WTC11 (cell line): Measurements from ENCODE around the gene CCDC51. TPM values are rescaled to one million over a fixed set of nuclear protein-coding genes. Genes with fewer than 3 reads are reported as not detected.

Experiments
- ATAC-seq: fragments of 200-7000 bp; cut with Tn5 transposase; 2 replicates; pipeline ENCODE4 v1.10.0; 2021; ENCODE audit warnings: mild to moderate bottlenecking, moderate library complexity
- CTCF ChIA-PET: fragments of 300-600 bp; sonication (Branson Sonifier 250); formaldehyde crosslinking; loops from one replicate; lab custom pipeline; 2021; ENCODE audit warnings: antibody characterized with exemption; lab: Charles Lee
- POLR2A ChIA-PET: fragments of 350-600 bp; sonication (Branson Sonifier 250); formaldehyde crosslinking; loops from one replicate; lab custom pipeline; 2021; ENCODE audit warnings: antibody characterized with exemption; lab: Charles Lee
- DNase-seq: peaks from one replicate; pipeline ENCODE4 v3.0.0; 2021; ENCODE audit warnings: low spot score
- H3K27ac Mint-ChIP-seq: 2 replicates; pipeline ENCODE4 v1.8.0; 2021; ENCODE audit warnings: mixed read lengths
- H3K27me3 Mint-ChIP-seq: 2 replicates; pipeline ENCODE4 v1.8.0; 2021; ENCODE audit warnings: low read depth, mild to moderate bottlenecking, moderate library complexity, mixed read lengths
- H3K36me3 Mint-ChIP-seq: 2 replicates; pipeline ENCODE4 v1.8.0; 2021; ENCODE audit warnings: mixed read lengths
- H3K4me1 Mint-ChIP-seq: 2 replicates; pipeline ENCODE4 v1.8.0; 2022; ENCODE audit warnings: mixed read lengths
- H3K4me3 Mint-ChIP-seq: 2 replicates; pipeline ENCODE4 v1.8.0; 2021; ENCODE audit warnings: mild to moderate bottlenecking, moderate library complexity, mixed read lengths
- H3K9me3 Mint-ChIP-seq: 2 replicates; pipeline ENCODE4 v1.8.0; 2021; ENCODE audit warnings: mixed read lengths
- CBFB ChIP-seq: sonication (generic); formaldehyde crosslinking; IDR thresholded peaks from 2 replicates; pipeline ENCODE4 v1.8.1; 2022; ENCODE audit warnings: mild to moderate bottlenecking, low read depth, missing genetic modification reagents
- CREB1 ChIP-seq: sonication (generic); formaldehyde crosslinking; IDR thresholded peaks from 2 replicates; pipeline ENCODE4 v1.8.0; 2023; ENCODE audit warnings: mild to moderate bottlenecking, missing genetic modification reagents
- E2F5 ChIP-seq: sonication (generic); formaldehyde crosslinking; IDR thresholded peaks from 2 replicates; pipeline ENCODE4 v1.8.1; 2022; ENCODE audit warnings: mild to moderate bottlenecking, moderate library complexity, missing genetic modification reagents
- FOXK1 ChIP-seq: sonication (generic); formaldehyde crosslinking; IDR thresholded peaks from 2 replicates; pipeline ENCODE4 v1.8.0; 2022; ENCODE audit warnings: mild to moderate bottlenecking, moderate library complexity, missing genetic modification reagents
- GRHL2 ChIP-seq: fragments of 250-450 bp; sonication (Bioruptor Pico); IDR thresholded peaks from 2 replicates; pipeline ENCODE4 v1.8.0; 2022; ENCODE audit warnings: mild to moderate bottlenecking, moderate library complexity; ENCODE audit not compliant: insufficient replicate concordance, severe bottlenecking
- HMGXB4 ChIP-seq: sonication (generic); formaldehyde crosslinking; IDR thresholded peaks from 2 replicates; pipeline ENCODE4 v1.8.1; 2023; ENCODE audit warnings: mild to moderate bottlenecking, moderate library complexity, missing genetic modification reagents
- NFE2L1 ChIP-seq: sonication (generic); formaldehyde crosslinking; IDR thresholded peaks from 2 replicates; pipeline ENCODE4 v1.8.1; 2023; ENCODE audit warnings: missing genetic modification reagents
- NR1H2 ChIP-seq: sonication (generic); formaldehyde crosslinking; IDR thresholded peaks from 2 replicates; pipeline ENCODE4 v1.9.0; 2021; ENCODE audit warnings: mild to moderate bottlenecking, moderate library complexity, missing genetic modification reagents
- PREB ChIP-seq: sonication (generic); formaldehyde crosslinking; IDR thresholded peaks from 2 replicates; pipeline ENCODE4 v1.8.1; 2022; ENCODE audit warnings: mild to moderate bottlenecking, missing genetic modification reagents, moderate library complexity, borderline replicate concordance
- RELA ChIP-seq: sonication (generic); formaldehyde crosslinking; IDR thresholded peaks from 2 replicates; pipeline ENCODE4 v1.8.1; 2022; ENCODE audit warnings: missing genetic modification reagents, mild to moderate bottlenecking, borderline replicate concordance
- SP1 ChIP-seq: sonication (generic); formaldehyde crosslinking; conservative IDR thresholded peaks from 2 replicates; pipeline ENCODE4 v1.8.1; 2022; ENCODE audit warnings: missing genetic modification reagents
- ZBTB21 ChIP-seq: sonication (generic); formaldehyde crosslinking; IDR thresholded peaks from 2 replicates; pipeline ENCODE4 v1.8.1; 2023; ENCODE audit warnings: mild to moderate bottlenecking, missing genetic modification reagents, borderline replicate concordance
- ZMAT4 ChIP-seq: fragments of 250-450 bp; sonication (Bioruptor Pico); IDR thresholded peaks from 2 replicates; pipeline ENCODE4 v1.9.0; 2021; ENCODE audit warnings: mild to moderate bottlenecking
- ZNF317 ChIP-seq: sonication (generic); formaldehyde crosslinking; IDR thresholded peaks from 2 replicates; pipeline ENCODE4 v1.8.1; 2023; ENCODE audit warnings: low read depth, mild to moderate bottlenecking, moderate library complexity, missing genetic modification reagents, borderline replicate concordance
- ZNF396 ChIP-seq: fragments of 250-450 bp; sonication (Bioruptor Pico); IDR thresholded peaks from 2 replicates; pipeline ENCODE4 v1.8.0; 2021; ENCODE audit warnings: mild to moderate bottlenecking, moderate library complexity, borderline replicate concordance
- ZNF425 ChIP-seq: fragments of 250-450 bp; sonication (Bioruptor Pico); conservative IDR thresholded peaks from 2 replicates; pipeline ENCODE4 v1.9.0; 2021; ENCODE audit warnings: mild to moderate bottlenecking
- total RNA-seq: library from RNA; stranded (reverse); gene quantifications from 3 replicates; pipeline ENCODE4 v1.2.3, GENCODE V29; 2021

The CCDC51 gene
- total RNA-seq, 1 experiment from 2014 or later, result 25.1 TPM

- TF ChIP-seq ZNF396 (CRISPR knock-in tag) (no peak), NR1H2 (CRISPR knock-in tag) (no peak), E2F5 (CRISPR knock-in tag) (no peak), ZMAT4 (CRISPR knock-in tag) (no peak), HMGXB4 (CRISPR knock-in tag) (no peak), FOXK1 (CRISPR knock-in tag) (no peak), SP1 (CRISPR knock-in tag) (no peak), GRHL2 (CRISPR knock-in tag) (no peak), NFE2L1 (CRISPR knock-in tag) (no peak), ZBTB21 (CRISPR knock-in tag) (no peak), PREB (CRISPR knock-in tag) (no peak), CREB1 (CRISPR knock-in tag) (no peak), RELA (CRISPR knock-in tag) (no peak), ZNF317 (CRISPR knock-in tag) (no peak), ZNF425 (CRISPR knock-in tag) (no peak), CBFB (CRISPR knock-in tag) (no peak)
- Mint-ChIP-seq H3K9me3 (no peaks in the 10 kb centered on the region), H3K27ac (no peak overlapping the region), H3K4me3 (no peak overlapping the region), H3K36me3 (no peaks in the 10 kb centered on the region), H3K4me1 (no peaks in the 10 kb centered on the region), H3K27me3 (peaks cover 5% of the 10 kb centered on the region)
- DNase-seq (no peak), ATAC-seq (no peak)
- ChIA-PET CTCF (interaction anchor here (1.3 to 2.5 kb wide), 3 partner anchors 12 to 48 kb away, joined by 3 to 8 read pairs (median 8); no protein-coding TSS in a partner anchor), POLR2A (no interaction called here)
These were observed 52.3 kb downstream of the CCDC51 start for GRCh38 chr3:48387634-48388033.

Other genes with a start within 250 kb of the CCDC51 start
- not detected in 3 replicates for gene CAMP, start 216.6 kb downstream of the CCDC51 start, total RNA-seq
- 96.1 to 104 TPM (median 102 TPM) in 3 replicates for gene ZNF589, start 199.0 kb downstream of the CCDC51 start, total RNA-seq
- gene NME6, start 138.8 kb downstream of the CCDC51 start, total RNA-seq, result 9.9 to 13.4 TPM (median 11.0 TPM) in 3 replicates
- not detected in 3 replicates for gene SPINK8, start 106.5 kb downstream of the CCDC51 start, total RNA-seq
- 1.9 to 2.5 TPM (median 2.0 TPM) in 3 replicates for gene FBXW12, start 67.9 kb downstream of the CCDC51 start, total RNA-seq
- gene PLXNB1, start 10.0 kb downstream of the CCDC51 start, total RNA-seq, result 119 to 143 TPM (median 125 TPM) in 3 replicates
- gene TMA7, start 138 bp upstream of the CCDC51 start, total RNA-seq, result 281 to 318 TPM (median 285 TPM) in 3 replicates
- gene ATRIP, start 6.6 kb upstream of the CCDC51 start, total RNA-seq, result 15.5 to 18.2 TPM (median 15.6 TPM) in 3 replicates
- 137 to 165 TPM (median 158 TPM) in 3 replicates for gene SHISA5, start 64.1 kb upstream of the CCDC51 start, total RNA-seq
- 18.0 to 26.8 TPM (median 26.7 TPM) in 3 replicates for gene PFKFB4, start 116.7 kb upstream of the CCDC51 start, total RNA-seq
- 0.34 to 0.46 TPM in 2 of 3 replicates, not detected in the other for gene UCN2, start 123.7 kb upstream of the CCDC51 start, total RNA-seq
- gene COL7A1, start 155.2 kb upstream of the CCDC51 start, total RNA-seq, result 8.1 to 16.1 TPM (median 15.4 TPM) in 3 replicates
- 313 to 326 TPM (median 323 TPM) in 3 replicates for gene UQCRC1, start 169.5 kb upstream of the CCDC51 start, total RNA-seq
- 0.53 to 0.66 TPM in 2 of 3 replicates, not detected in the other for gene TMEM89, start 181.7 kb upstream of the CCDC51 start, total RNA-seq
- gene SLC26A6, start 195.3 kb upstream of the CCDC51 start, total RNA-seq, result 57.2 to 58.9 TPM (median 57.8 TPM) in 3 replicates
- gene CELSR3, start 222.8 kb upstream of the CCDC51 start, total RNA-seq, result 27.9 to 35.7 TPM (median 32.7 TPM) in 3 replicates
- 40.1 to 50.1 TPM (median 47.1 TPM) in 3 replicates for gene NCKIPSD, start 245.8 kb upstream of the CCDC51 start, total RNA-seq